WI38 (cell line): Measurements from ENCODE around the gene PKNOX2.

Experiments used
- H3K4me3 ChIP-seq: 2 replicates; pipeline ENCODE4 v1.5.1; 2011; ENCODE audit warnings: low read depth, mild to moderate bottlenecking, control low read depth, low read length
- CTCF ChIP-seq: IDR thresholded peaks from 2 replicates; pipeline ENCODE4 v1.5.1; 2012; ENCODE audit warnings: low read depth, mild to moderate bottlenecking, control low read depth, low read length

The PKNOX2 gene

GRCh38 chr11:125337836-125338834, 173.6 kb downstream of the PKNOX2 start:
- H3K4me3 ChIP-seq = no peak overlapping the region
- TF ChIP-seq CTCF = no peak

GRCh38 chr11:125338886-125339811, 174.6 kb downstream of the PKNOX2 start:
- H3K4me3 ChIP-seq = no peak overlapping the region
- no peak for TF ChIP-seq CTCF

DNA sequence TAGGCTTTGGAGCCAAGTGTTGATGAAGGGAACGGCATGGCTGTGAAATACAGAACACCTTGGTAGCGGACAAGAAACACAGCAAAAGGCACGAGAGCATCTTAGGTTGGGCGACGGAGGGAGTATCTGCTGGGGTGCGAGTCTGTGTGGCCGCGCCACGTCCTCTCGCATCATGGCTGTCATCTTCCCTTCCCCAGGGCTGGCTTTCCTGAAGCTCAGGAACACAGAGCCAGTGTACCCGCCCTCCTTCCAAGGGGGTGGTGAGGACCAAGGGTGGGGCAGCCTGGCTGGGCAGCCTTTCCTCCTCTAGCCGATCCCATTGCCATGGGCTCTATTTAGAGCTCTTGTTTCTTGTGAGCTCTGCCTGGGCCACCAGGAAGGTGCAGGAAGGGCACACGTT, 177.1 kb downstream of the PKNOX2 start:
- no peak for TF ChIP-seq CTCF
- H3K4me3 ChIP-seq = no peak overlapping the region

DNA sequence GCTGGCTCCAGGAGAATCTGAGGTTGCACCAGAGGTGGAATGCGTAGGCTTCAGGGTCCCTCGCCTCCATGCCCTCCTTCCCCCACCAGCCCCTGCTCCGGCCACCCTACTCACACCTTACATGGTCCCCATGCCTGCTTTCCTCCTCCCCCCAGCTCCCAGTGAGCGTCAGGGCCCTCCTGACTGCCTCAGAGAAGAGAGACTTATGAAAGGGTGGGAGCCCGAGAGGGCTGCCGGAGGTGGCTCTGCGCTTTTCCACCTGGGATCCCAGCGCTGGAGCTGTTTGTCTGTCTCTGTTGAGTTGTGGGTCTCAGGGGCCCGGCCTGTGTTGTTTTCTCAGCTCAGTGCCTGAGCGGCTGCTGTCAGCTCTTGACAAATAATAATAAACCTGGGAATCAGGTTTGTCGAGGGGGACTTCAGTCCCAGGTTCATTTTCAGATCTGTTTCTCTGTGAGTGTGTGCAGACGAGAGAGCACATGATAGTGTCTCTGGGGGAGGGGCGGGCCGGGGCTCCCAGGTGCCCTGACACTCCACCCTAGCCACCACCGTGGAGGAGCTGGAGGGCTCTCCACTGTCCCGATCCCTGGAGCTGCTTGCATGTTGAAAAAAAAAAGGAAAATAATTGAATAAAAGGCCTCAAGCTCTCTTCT, 177.9 kb downstream of the PKNOX2 start:
- no peak overlapping the region for H3K4me3 ChIP-seq
- TF ChIP-seq CTCF = no peak

- no peak for TF ChIP-seq CTCF
Measured at GRCh38 chr11:125343086-125343717, 178.7 kb downstream of the PKNOX2 start.

DNA sequence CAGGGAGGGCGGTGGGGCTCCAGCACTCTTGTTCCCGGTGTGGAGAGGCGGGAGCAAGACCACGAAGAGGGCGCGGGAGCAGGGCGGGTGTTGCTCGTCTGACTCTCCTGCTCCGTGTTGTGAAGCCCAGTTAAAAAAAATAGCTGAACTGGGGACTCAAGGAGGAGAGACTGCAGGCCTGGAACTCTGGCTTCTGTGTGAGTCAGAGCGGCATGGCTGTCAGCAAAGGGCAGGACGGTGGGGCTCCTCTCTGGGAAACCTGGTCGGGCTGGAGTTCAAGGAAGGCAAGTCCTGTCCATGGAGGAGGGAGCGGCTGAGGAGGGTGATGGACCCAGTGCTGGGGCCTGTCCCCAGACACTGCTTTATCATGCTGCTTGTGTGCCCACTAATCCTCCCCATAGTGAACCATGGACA, 179.2 kb downstream of the PKNOX2 start:
- no peak overlapping the region for H3K4me3 ChIP-seq
- no peak for TF ChIP-seq CTCF

More at GRCh38 chr11:125343086-125343717, 178.7 kb downstream of the PKNOX2 start:
- no peak overlapping the region for H3K4me3 ChIP-seq
